ENCODE results near the gene KIF19. TPM values are rescaled to one million over a fixed set of nuclear protein-coding genes. Genes with fewer than 3 reads are reported as not detected.

Gene KIF19
- total and polyA plus RNA-seq, 2 donors (not counting 1 experiment from before 2014, with no cell fraction given): not detected

GRCh38 chr17:74282587-74283370 is 43.2 kb upstream of the KIF19 start:
- DNase-seq: no peak
- 16% methylated on average over 3 of the region's 9 CpGs for WGBS (ENCODE audit: insufficient coverage)
- POLR2A ChIA-PET: no interaction called here

More at GRCh38 chr17:74282587-74283370, 43.2 kb upstream of the KIF19 start:
- Mint-ChIP-seq H3K4me1 (peaks cover 5% of the 10 kb centered on the region), H3K4me3 (no peak overlapping the region), H3K9me3 (ENCODE audit: insufficient read depth) (no peaks in the 10 kb centered on the region), H3K27me3 (peaks cover 3% of the 10 kb centered on the region), H3K27ac (no peak overlapping the region)
- Histone ChIP-seq H3K4me2 (replicated peaks; ENCODE audit: low read depth, low read length, poor library complexity, severe bottlenecking) (no peak overlapping the region), H3K36me3 (replicated peaks in 1 of 2; ENCODE audit: control extremely low read depth in 1 of 2, control insufficient read depth in 1 of 2, extremely low read depth in 1 of 2, insufficient read depth in 2 of 2, low read length in 1 of 2) (no peaks in the 10 kb centered on the region), H3K79me2 (ENCODE audit: control insufficient read depth, insufficient read depth, low read length) (no peaks in the 10 kb centered on the region), H3K27me3 (replicated peaks in 1 of 4; ENCODE audit: control extremely low read depth in 1 of 4, control insufficient read depth in 3 of 4, insufficient read depth in 4 of 4, low read length in 3 of 4) (peaks cover 0 to 5% (median 2%) of the 10 kb centered on the region in 4 experiments), H3K4me3 (ENCODE audit: control extremely low read depth in 1 of 5, extremely low read depth in 1 of 5, insufficient read depth in 1 of 5, low read depth in 2 of 5, low read length in 4 of 5) (no peak overlapping the region), H3K9ac (ENCODE audit: low read length) (no peak overlapping the region), H2AFZ (ENCODE audit: insufficient read depth, low read depth, low read length, poor library complexity, severe bottlenecking) (no peak overlapping the region), H3K27ac (ENCODE audit: low read length in 2 of 2) (no peak overlapping the region), H3K4me1 (ENCODE audit: control insufficient read depth in 2 of 2, insufficient read depth in 2 of 2, low read length in 2 of 2) (peaks cover 0 to 13% of the 10 kb centered on the region in 2 donors), H4K20me1 (ENCODE audit: control insufficient read depth, insufficient read depth, low read length, poor library complexity, severe bottlenecking) (no peaks in the 10 kb centered on the region), H3K9me3 (ENCODE audit: control extremely low read depth in 1 of 3, control insufficient read depth in 2 of 3, insufficient read depth in 1 of 3, low read length in 2 of 3) (no peaks in the 10 kb centered on the region)
- intact Hi-C loops (cut with micrococcal nuclease): no loop called here
- TF ChIP-seq CTCF (IDR thresholded peaks at IDR 0.05): no peak
- TF ChIP-seq EZH2 (IDR thresholded peaks at IDR 0.05; ENCODE audit: borderline replicate concordance, insufficient read depth, low read depth, low read length, poor library complexity, severe bottlenecking): no peak
- no peak for ATAC-seq (ENCODE audit: low read depth)
- CTCF ChIA-PET: interaction anchor here (0.6 kb wide), 1 partner anchor 388 kb away, joined by 3 read pairs; no protein-coding TSS in a partner anchor

Measured in B cell (primary cell).